A549 (cell line): ENCODE results near the gene MEF2C. TPM values are rescaled to one million over a fixed set of nuclear protein-coding genes. Genes with fewer than 3 reads are reported as not detected.

ENCODE experiments used
- ATAC-seq, 2 experiments: fragments of 200-7000 bp in 1 of 2; fragments of >200 bp in 1 of 2; cut with Nextera tagmentation in 1 of 2; cut with Tn5 transposase in 1 of 2; 3 replicates each; pipeline versions ENCODE4 v1.8.0 to v1.9.1; 2018 to 2020; ENCODE audit warnings: mild to moderate bottlenecking in 1 of 2, moderate library complexity in 1 of 2
- CTCF ChIA-PET: fragments of 300-600 bp; sonication (Branson Sonifier 250); formaldehyde crosslinking; extraction: SDS; loops from one replicate; lab custom pipeline; 2021; ENCODE audit warnings: antibody characterized with exemption, inconsistent platforms; lab: Yijun Ruan, JAX
- POLR2A ChIA-PET: fragments of 350-600 bp; formaldehyde crosslinking; extraction: SDS; loops from one replicate; lab custom pipeline; 2021; ENCODE audit warnings: antibody characterized with exemption, inconsistent platforms; lab: Yijun Ruan, JAX
- DNase-seq, 2 experiments: peaks; one replicate each; pipeline versions ENCODE4 v3.0.0 to v3.0.0-alpha.2; 2011 to 2016; ENCODE audit warnings: low read depth in 1 of 2, low spot score in 1 of 2
- FAIRE-seq: peaks from 2 replicates; lab custom pipeline; 2011; peaks lifted over from hg19 to GRCh38; lab: Jason Lieb, UNC
- H3K27ac ChIP-seq, 2 experiments: fragments of >200 bp; sonication (Bioruptor Twin); formaldehyde crosslinking; 3 replicates each; pipeline ENCODE4 v1.5.1; 2016 to 2017
- H3K4me1 ChIP-seq: fragments of >200 bp; sonication (Bioruptor Twin); formaldehyde crosslinking; 3 replicates; pipeline ENCODE4 v1.6.1; 2016
- H3K4me2 ChIP-seq: fragments of >200 bp; sonication (Bioruptor Twin); formaldehyde crosslinking; 3 replicates; pipeline ENCODE4 v1.6.1; 2016
- H3K4me3 ChIP-seq: fragments of >200 bp; sonication (Bioruptor Twin); formaldehyde crosslinking; 3 replicates; pipeline ENCODE4 v1.5.1; 2016
- H3K9me3 ChIP-seq: fragments of >200 bp; sonication (Bioruptor Twin); formaldehyde crosslinking; 3 replicates; pipeline ENCODE4 v1.6.1; 2016
- CBX2 ChIP-seq: fragments of 200-600 bp; sonication (generic); IDR thresholded peaks from 2 replicates; pipeline ENCODE4 v1.6.1; 2016; ENCODE audit warnings: low read depth, mild to moderate bottlenecking, borderline replicate concordance
- CHD4 ChIP-seq: fragments of 200-600 bp; sonication (generic); IDR thresholded peaks from 2 replicates; pipeline ENCODE4 v1.6.1; 2016; ENCODE audit warnings: antibody characterized with exemption, mild to moderate bottlenecking, borderline replicate concordance
- EP300 ChIP-seq, 2 experiments: fragments of >200 bp; sonication (Bioruptor Twin); formaldehyde crosslinking; IDR thresholded peaks; 2 replicates in 1 of 2; 3 replicates in 1 of 2; pipeline ENCODE4 v1.6.1; 2016 to 2017
- FOSB ChIP-seq: fragments of 250-450 bp; sonication (Bioruptor Pico); IDR thresholded peaks from 2 replicates; pipeline ENCODE4 v1.5.0; 2020; ENCODE audit warnings: mild to moderate bottlenecking, moderate library complexity
- GATA3 ChIP-seq: IDR thresholded peaks from 2 replicates; pipeline ENCODE4 v1.6.1; 2012; ENCODE audit warnings: borderline replicate concordance
- HOXA7 ChIP-seq: fragments of 250-450 bp; sonication (Bioruptor Pico); IDR thresholded peaks from 2 replicates; pipeline ENCODE4 v1.5.0; 2020; ENCODE audit warnings: mild to moderate bottlenecking, moderate library complexity
- HOXB5 ChIP-seq: fragments of 250-450 bp; sonication (Bioruptor Pico); IDR thresholded peaks from 2 replicates; pipeline ENCODE4 v1.5.0; 2020; ENCODE audit warnings: mild to moderate bottlenecking, moderate library complexity
- KDM1A ChIP-seq: fragments of 200-600 bp; sonication (generic); IDR thresholded peaks from 2 replicates; pipeline ENCODE4 v1.6.1; 2016; ENCODE audit warnings: low read depth, mild to moderate bottlenecking
- MAFK ChIP-seq: fragments of 450-650 bp; IDR thresholded peaks from 2 replicates; pipeline ENCODE4 v1.6.1; 2014; ENCODE audit not compliant: partially characterized antibody
- MYC ChIP-seq: IDR thresholded peaks from 2 replicates; pipeline ENCODE4 v1.6.1; 2012; ENCODE audit warnings: mild to moderate bottlenecking, inconsistent platforms, low read length, improper control_type of control experiment, borderline replicate concordance
- NFE2L2 ChIP-seq: fragments of 150-350 bp; conservative IDR thresholded peaks from 2 replicates; pipeline ENCODE4 v1.6.1; 2014; ENCODE audit warnings: low read length
- NR3C1 ChIP-seq: fragments of >200 bp; sonication (Bioruptor Twin); formaldehyde crosslinking; IDR thresholded peaks from 3 replicates; pipeline ENCODE4 v1.6.1; 2017
- PHF8 ChIP-seq: fragments of 200-600 bp; sonication (generic); IDR thresholded peaks from 2 replicates; pipeline ENCODE4 v1.6.1; 2016; ENCODE audit warnings: low read depth, mild to moderate bottlenecking, antibody characterized with exemption, moderate library complexity, borderline replicate concordance
- RARB ChIP-seq: fragments of 250-450 bp; sonication (Bioruptor Pico); IDR thresholded peaks from 2 replicates; pipeline ENCODE4 v1.8.0; 2021; ENCODE audit warnings: mild to moderate bottlenecking, moderate library complexity
- RCOR1 ChIP-seq: fragments of 150-350 bp; IDR thresholded peaks from 2 replicates; pipeline ENCODE4 v1.6.1; 2014; ENCODE audit warnings: antibody characterized with exemption, low read length, low read depth
- RFX5 ChIP-seq: fragments of 450-650 bp; IDR thresholded peaks from 2 replicates; pipeline ENCODE4 v1.7.1; 2014; ENCODE audit warnings: antibody characterized with exemption, mild to moderate bottlenecking, moderate library complexity
- SMC3 ChIP-seq: fragments of >200 bp; sonication (Bioruptor Twin); formaldehyde crosslinking; IDR thresholded peaks from 3 replicates; pipeline ENCODE4 v1.6.1; 2018; ENCODE audit warnings: inconsistent platforms
- ZFP36 ChIP-seq: fragments of 450-650 bp; IDR thresholded peaks from 2 replicates; pipeline ENCODE4 v1.6.1; 2014; ENCODE audit warnings: borderline replicate concordance; ENCODE audit not compliant: partially characterized antibody
- ZNF302 ChIP-seq: fragments of 250-450 bp; sonication (Bioruptor Pico); IDR thresholded peaks from 2 replicates; pipeline ENCODE4 v1.9.0; 2021; ENCODE audit warnings: inconsistent platforms, mild to moderate bottlenecking, moderate library complexity
- ZSCAN20 ChIP-seq: fragments of 250-450 bp; sonication (Bioruptor Pico); IDR thresholded peaks from 2 replicates; pipeline ENCODE4 v1.8.0; 2022; ENCODE audit warnings: mild to moderate bottlenecking, moderate library complexity
- WGBS: methylation state at CpG from one replicate; pipeline ENCODE4 v1.1.6; 2017; ENCODE audit errors: missing lambda C conversion rate; 5-methylcytosine and 5-hydroxymethylcytosine counted together
- polyA plus RNA-seq, 4 experiments: library from polyadenylated mRNA; depleted of rRNA in 3 of 4; stranded (reverse); fragments of >200 nt; fragmentation: RNase III in 1 of 4; extraction: RNeasy Plus Mini Kit Qiagen cat#74134 plus additional on column Dnase treatment in 1 of 4; gene quantifications; 2 replicates in 3 of 4; 3 replicates in 1 of 4; pipeline ENCODE4 v1.2.3, GENCODE V29; 2011 to 2017
- TF ChIP-seq, protein P1 (sequence below): fragments of 200-600 bp; sonication (generic); IDR thresholded peaks from 2 replicates; pipeline ENCODE4 v1.6.1; 2016; ENCODE audit warnings: antibody characterized with exemption, mild to moderate bottlenecking, moderate library complexity
- TF ChIP-seq, protein P2 (sequence below): IDR thresholded peaks from 2 replicates; pipeline ENCODE4 v1.6.1; 2012; ENCODE audit warnings: low read depth, borderline replicate concordance
- TF ChIP-seq, protein P3 (sequence below): fragments of >200 bp; sonication (Bioruptor Twin); formaldehyde crosslinking; IDR thresholded peaks from 3 replicates; pipeline ENCODE4 v1.6.1; 2016
- TF ChIP-seq, protein P4 (sequence below): fragments of >200 bp; sonication (Bioruptor Twin); formaldehyde crosslinking; IDR thresholded peaks from 3 replicates; pipeline ENCODE4 v1.5.1; 2016
- TF ChIP-seq, protein P5 (sequence below): fragments of 250-450 bp; sonication (Bioruptor Pico); IDR thresholded peaks from 2 replicates; pipeline ENCODE4 v1.5.0; 2020; ENCODE audit warnings: low read depth, mild to moderate bottlenecking, moderate library complexity

Gene MEF2C
- polyA plus RNA-seq, 2 of the 4 experiments (the other 2 are of a cell fraction): 0.03 to 0.06 TPM

DNA sequence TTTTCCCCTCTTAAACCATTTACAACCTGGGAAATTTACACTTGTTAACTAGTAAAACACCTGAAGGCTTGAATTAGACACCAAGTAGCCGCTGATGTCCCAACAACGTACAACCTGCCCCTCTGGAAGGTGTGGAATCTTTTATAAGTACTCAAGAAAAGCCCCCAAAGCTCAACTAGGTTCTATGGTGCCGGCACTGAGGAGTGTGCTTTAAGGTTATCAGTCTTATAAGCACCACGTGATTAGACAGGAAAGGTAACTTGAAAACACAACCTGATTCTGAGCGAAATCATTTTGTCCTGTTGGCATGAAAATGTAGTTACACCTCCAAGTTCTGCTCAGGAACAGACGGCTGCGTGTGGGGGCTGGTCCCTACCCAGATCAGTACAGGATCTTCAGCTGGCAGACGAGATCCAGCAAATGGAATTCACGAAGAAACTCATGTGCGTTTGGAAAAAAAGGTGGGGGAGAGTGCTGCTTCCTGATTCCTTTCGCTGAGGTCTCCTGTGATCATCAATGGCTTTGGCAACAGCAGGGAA, 195.5 kb downstream of the MEF2C start (continued):
- TF ChIP-seq, protein P1, sequence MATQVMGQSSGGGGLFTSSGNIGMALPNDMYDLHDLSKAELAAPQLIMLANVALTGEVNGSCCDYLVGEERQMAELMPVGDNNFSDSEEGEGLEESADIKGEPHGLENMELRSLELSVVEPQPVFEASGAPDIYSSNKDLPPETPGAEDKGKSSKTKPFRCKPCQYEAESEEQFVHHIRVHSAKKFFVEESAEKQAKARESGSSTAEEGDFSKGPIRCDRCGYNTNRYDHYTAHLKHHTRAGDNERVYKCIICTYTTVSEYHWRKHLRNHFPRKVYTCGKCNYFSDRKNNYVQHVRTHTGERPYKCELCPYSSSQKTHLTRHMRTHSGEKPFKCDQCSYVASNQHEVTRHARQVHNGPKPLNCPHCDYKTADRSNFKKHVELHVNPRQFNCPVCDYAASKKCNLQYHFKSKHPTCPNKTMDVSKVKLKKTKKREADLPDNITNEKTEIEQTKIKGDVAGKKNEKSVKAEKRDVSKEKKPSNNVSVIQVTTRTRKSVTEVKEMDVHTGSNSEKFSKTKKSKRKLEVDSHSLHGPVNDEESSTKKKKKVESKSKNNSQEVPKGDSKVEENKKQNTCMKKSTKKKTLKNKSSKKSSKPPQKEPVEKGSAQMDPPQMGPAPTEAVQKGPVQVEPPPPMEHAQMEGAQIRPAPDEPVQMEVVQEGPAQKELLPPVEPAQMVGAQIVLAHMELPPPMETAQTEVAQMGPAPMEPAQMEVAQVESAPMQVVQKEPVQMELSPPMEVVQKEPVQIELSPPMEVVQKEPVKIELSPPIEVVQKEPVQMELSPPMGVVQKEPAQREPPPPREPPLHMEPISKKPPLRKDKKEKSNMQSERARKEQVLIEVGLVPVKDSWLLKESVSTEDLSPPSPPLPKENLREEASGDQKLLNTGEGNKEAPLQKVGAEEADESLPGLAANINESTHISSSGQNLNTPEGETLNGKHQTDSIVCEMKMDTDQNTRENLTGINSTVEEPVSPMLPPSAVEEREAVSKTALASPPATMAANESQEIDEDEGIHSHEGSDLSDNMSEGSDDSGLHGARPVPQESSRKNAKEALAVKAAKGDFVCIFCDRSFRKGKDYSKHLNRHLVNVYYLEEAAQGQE: no peak
- no peak for TF ChIP-seq NFE2L2
- TF ChIP-seq, protein P2, sequence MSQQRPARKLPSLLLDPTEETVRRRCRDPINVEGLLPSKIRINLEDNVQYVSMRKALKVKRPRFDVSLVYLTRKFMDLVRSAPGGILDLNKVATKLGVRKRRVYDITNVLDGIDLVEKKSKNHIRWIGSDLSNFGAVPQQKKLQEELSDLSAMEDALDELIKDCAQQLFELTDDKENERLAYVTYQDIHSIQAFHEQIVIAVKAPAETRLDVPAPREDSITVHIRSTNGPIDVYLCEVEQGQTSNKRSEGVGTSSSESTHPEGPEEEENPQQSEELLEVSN: no peak
- no peak for TF ChIP-seq MAFK
- TF ChIP-seq KDM1A: no peak
- no peak for TF ChIP-seq RARB

DNA sequence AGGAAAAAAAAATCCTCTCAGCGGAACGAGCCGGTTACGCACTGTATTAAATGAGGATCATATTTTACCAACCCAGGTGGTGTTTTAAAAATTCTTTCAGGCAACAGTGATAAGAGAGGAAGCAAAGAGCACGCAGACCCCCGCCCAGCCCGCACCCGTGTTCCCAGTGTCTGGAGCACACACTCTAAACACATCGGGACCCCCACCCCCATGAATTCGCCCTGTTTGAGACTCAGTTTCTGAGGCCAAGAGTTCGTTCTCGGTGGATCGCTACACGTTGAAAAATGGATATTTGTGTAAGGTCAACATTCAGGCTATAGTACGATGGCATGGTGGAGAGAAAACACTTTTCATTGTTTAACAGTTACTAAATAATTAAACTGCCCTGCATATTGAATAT, 196.3 kb downstream of the MEF2C start:
- DNase-seq: no peak
- H3K9me3 ChIP-seq: no peaks in the 10 kb centered on the region
- H3K27ac ChIP-seq: no peak overlapping the region
- WGBS: 50% methylated on average over 15 of the region's 15 CpGs
- H3K4me2 ChIP-seq: no peak overlapping the region
- FAIRE-seq: no peak
- CTCF ChIA-PET: interaction anchor here (2.8 kb wide), 1 partner anchor 905 kb away, joined by 9 read pairs; no protein-coding TSS in a partner anchor
- TF ChIP-seq MYC (no peak), GATA3 (no peak), ZSCAN20 (CRISPR knock-in tag) (no peak), ZNF302 (CRISPR knock-in tag) (no peak), NR3C1 (no peak), RCOR1 (no peak), EP300 (IDR thresholded peaks at IDR 0.05) (no peak), ZFP36 (no peak), SMC3 (no peak), PHF8 (no peak)
- TF ChIP-seq, protein P3, sequence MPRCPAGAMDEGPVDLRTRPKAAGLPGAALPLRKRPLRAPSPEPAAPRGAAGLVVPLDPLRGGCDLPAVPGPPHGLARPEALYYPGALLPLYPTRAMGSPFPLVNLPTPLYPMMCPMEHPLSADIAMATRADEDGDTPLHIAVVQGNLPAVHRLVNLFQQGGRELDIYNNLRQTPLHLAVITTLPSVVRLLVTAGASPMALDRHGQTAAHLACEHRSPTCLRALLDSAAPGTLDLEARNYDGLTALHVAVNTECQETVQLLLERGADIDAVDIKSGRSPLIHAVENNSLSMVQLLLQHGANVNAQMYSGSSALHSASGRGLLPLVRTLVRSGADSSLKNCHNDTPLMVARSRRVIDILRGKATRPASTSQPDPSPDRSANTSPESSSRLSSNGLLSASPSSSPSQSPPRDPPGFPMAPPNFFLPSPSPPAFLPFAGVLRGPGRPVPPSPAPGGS: no peak
- no peak overlapping the region for H3K4me3 ChIP-seq
- POLR2A ChIA-PET: no interaction called here
- no peak for ATAC-seq
- peaks cover 10% of the 10 kb centered on the region; the same call in 1 of the 3 replicates for H3K4me1 ChIP-seq

DNA sequence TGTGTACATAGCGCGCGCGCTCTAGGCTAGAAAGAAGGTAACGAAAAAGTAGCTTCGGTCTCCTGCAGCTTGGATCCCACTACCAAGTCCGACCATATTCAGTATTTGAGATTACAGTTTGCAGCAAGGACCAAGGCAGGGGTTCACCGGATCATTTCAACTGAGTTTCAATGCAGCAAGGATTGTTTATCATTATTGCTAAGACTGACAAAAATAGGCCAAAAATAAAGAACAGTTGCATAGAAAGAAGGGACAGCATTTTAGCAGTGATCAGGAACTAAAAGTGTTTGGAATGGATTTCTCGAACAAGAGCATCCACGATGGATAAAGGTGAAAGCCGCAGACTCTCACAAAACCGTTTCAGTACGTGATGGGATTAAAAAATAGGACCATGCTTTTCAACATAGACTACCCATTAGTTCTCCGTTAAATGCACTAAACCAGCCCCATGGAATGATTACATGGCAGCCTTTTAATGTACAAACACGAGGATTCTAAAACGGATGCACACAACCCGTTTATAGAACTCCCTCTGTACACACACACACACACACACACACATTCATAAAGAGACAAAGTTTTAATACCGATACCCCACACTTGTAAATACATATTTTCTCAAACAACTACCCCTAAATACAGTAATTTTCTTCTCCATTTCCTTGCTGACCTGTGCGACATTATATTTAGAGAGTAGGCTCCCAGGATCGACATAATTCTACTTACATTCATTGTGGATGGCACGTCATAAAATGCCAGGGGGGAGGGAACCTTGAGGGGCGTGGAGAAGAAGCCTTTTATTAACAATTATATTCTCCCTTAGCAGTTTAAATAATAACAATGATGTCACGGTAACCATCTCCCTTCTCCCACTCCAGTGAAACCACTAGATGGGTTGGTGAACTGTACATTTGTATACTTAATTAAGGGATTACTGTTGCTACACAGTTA, 197.1 kb downstream of the MEF2C start:
- FAIRE-seq (no peak), DNase-seq (no peak), ATAC-seq (no peak)
- POLR2A ChIA-PET: no interaction called here
- H3K9me3 ChIP-seq: no peaks in the 10 kb centered on the region
- H3K4me2 ChIP-seq: no peak overlapping the region
- H3K4me3 ChIP-seq: no peak overlapping the region
- CTCF ChIA-PET: interaction anchor here (1.8 to 2.8 kb wide), 2 partner anchors 10 to 905 kb away, joined by 5 to 19 read pairs; no protein-coding TSS in a partner anchor
- TF ChIP-seq RFX5 (no peak), HOXB5 (CRISPR knock-in tag) (no peak), PHF8 (no peak), MAFK (no peak), ZFP36 (no peak), RCOR1 (no peak), ZSCAN20 (CRISPR knock-in tag) (no peak), ZNF302 (CRISPR knock-in tag) (no peak), HOXA7 (CRISPR knock-in tag) (no peak), SMC3 (no peak), FOSB (CRISPR knock-in tag) (no peak), CHD4 (no peak), EP300 (IDR thresholded peaks at IDR 0.05) (no peak), CBX2 (no peak)
- TF ChIP-seq, protein P4, sequence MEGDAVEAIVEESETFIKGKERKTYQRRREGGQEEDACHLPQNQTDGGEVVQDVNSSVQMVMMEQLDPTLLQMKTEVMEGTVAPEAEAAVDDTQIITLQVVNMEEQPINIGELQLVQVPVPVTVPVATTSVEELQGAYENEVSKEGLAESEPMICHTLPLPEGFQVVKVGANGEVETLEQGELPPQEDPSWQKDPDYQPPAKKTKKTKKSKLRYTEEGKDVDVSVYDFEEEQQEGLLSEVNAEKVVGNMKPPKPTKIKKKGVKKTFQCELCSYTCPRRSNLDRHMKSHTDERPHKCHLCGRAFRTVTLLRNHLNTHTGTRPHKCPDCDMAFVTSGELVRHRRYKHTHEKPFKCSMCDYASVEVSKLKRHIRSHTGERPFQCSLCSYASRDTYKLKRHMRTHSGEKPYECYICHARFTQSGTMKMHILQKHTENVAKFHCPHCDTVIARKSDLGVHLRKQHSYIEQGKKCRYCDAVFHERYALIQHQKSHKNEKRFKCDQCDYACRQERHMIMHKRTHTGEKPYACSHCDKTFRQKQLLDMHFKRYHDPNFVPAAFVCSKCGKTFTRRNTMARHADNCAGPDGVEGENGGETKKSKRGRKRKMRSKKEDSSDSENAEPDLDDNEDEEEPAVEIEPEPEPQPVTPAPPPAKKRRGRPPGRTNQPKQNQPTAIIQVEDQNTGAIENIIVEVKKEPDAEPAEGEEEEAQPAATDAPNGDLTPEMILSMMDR: no peak
- TF ChIP-seq, protein P5, sequence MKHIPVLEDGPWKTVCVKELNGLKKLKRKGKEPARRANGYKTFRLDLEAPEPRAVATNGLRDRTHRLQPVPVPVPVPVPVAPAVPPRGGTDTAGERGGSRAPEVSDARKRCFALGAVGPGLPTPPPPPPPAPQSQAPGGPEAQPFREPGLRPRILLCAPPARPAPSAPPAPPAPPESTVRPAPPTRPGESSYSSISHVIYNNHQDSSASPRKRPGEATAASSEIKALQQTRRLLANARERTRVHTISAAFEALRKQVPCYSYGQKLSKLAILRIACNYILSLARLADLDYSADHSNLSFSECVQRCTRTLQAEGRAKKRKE (CRISPR knock-in tag): no peak
- H3K27ac ChIP-seq: no peak overlapping the region
- 41% methylated on average over 22 of the region's 23 CpGs for WGBS
- H3K4me1 ChIP-seq: peaks cover 7% of the 10 kb centered on the region; the same call in 1 of the 3 replicates
